Spleen (tissue), 11 donors: ENCODE data around the gene PAX2. TPM values are rescaled to one million over a fixed set of nuclear protein-coding genes. Genes with fewer than 3 reads are reported as not detected.

Experiments used
- DNase-seq: peaks from one replicate; pipeline ENCODE4 v3.0.0-alpha.2; 2020
- H3K27ac ChIP-seq, 8 donors: fragments of 200-600 bp; sonication (generic) in 7 of 8; 1 replicate in 4 of 8; 2 replicates in 4 of 8; pipeline versions ENCODE4 v1.5.0 to v1.8.0; 2016 to 2021; ENCODE audit warnings: inconsistent platforms in 4 of 8, mild to moderate bottlenecking in 4 of 8, moderate library complexity in 1 of 8
- H3K27me3 ChIP-seq, 7 donors: fragments of 200-600 bp; sonication (generic) in 6 of 7; replicated peaks in 1 of 7; 1 replicate in 4 of 7; 2 replicates in 3 of 7; pipeline versions ENCODE4 v1.5.0 to v1.8.0; 2016 to 2021; ENCODE audit warnings: inconsistent platforms in 3 of 7, mild to moderate bottlenecking in 1 of 7
- H3K36me3 ChIP-seq, 6 donors: fragments of 200-600 bp; sonication (generic) in 5 of 6; 1 replicate in 4 of 6; 2 replicates in 2 of 6; pipeline versions ENCODE4 v1.5.0 to v1.8.0; 2016 to 2021; ENCODE audit warnings: inconsistent platforms in 2 of 6
- H3K4me1 ChIP-seq, 6 donors: fragments of 200-600 bp; sonication (generic) in 5 of 6; 1 replicate in 3 of 6; 2 replicates in 3 of 6; pipeline versions ENCODE4 v1.5.0 to v1.8.0; 2016 to 2021; ENCODE audit warnings: inconsistent platforms in 3 of 6
- H3K4me3 ChIP-seq, 8 donors: fragments of 200-600 bp; sonication (generic) in 7 of 8; 1 replicate in 4 of 8; 2 replicates in 4 of 8; pipeline versions ENCODE4 v1.5.0 to v1.8.0; 2016 to 2021; ENCODE audit warnings: inconsistent platforms in 4 of 8, mild to moderate bottlenecking in 4 of 8, moderate library complexity in 2 of 8
- H3K9me3 ChIP-seq, 8 donors: fragments of 200-600 bp; sonication (generic) in 7 of 8; 1 replicate in 4 of 8; 2 replicates in 4 of 8; pipeline versions ENCODE4 v1.5.0 to v1.8.0; 2016 to 2021; ENCODE audit warnings: inconsistent platforms in 4 of 8
- CTCF ChIP-seq, 11 experiments: fragments of 200-600 bp in 7 of 11; fragments of 450-650 bp in 4 of 11; sonication (generic) in 4 of 11; IDR thresholded peaks in 8 of 11; conservative IDR thresholded peaks in 3 of 11; 1 replicate in 7 of 11; 2 replicates in 4 of 11; pipeline versions ENCODE4 v1.4.0 to v1.8.0; 2016 to 2021; ENCODE audit warnings: antibody characterized with exemption in 11 of 11, inconsistent platforms in 4 of 11, mild to moderate bottlenecking in 1 of 11
- POLR2A ChIP-seq, 3 donors: fragments of 450-650 bp; IDR thresholded peaks; one replicate each; pipeline ENCODE4 v1.5.1; 2017; ENCODE audit warnings: antibody characterized with exemption in 3 of 3, mild to moderate bottlenecking in 1 of 3
- POLR2AphosphoS5 ChIP-seq, 3 donors: sonication (generic); formaldehyde crosslinking; IDR thresholded peaks; one replicate each; pipeline ENCODE4 v1.5.1; 2017; ENCODE audit warnings: antibody characterized with exemption in 3 of 3
- WGBS, 5 donors: extraction: QIAGEN DNeasy Blood & Tissue Kit in 3 of 5; methylation state at CpG; one replicate each; pipeline versions ENCODE4 v1.1.5 to v1.1.7; 2013 to 2018; 5-methylcytosine and 5-hydroxymethylcytosine counted together
- intact Hi-C: fragments of 100-400 bp; cut with DNase I; formaldehyde crosslinking; loops from one replicate; pipeline ENCODE4 v1.15.0; 2023; ENCODE audit warnings: low total_unique reads
- polyA plus RNA-seq, 3 donors: library from polyadenylated mRNA; stranded (reverse); fragments of 200-250 nt; gene quantifications; one replicate each; pipeline ENCODE4 v1.2.1, GENCODE V29; 2013
- total RNA-seq, 7 donors: library from RNA; depleted of rRNA in 3 of 7; stranded (reverse); fragments of >200 nt in 3 of 7; fragmentation: NEBNext Ultra II Directional in 4 of 7; extraction: Animal tissue kit (Norgen Biotek cat#: 25700) in 4 of 7; gene quantifications; one replicate each; pipeline versions ENCODE4 v1.1.0 to v1.2.1, GENCODE V29; 2016 to 2021
- donor health status: healthy with polysubstance abuse.
- donor health status: DM: no; HTN: no; CAD: no; lungs with moderate emphysema.
- donor health status: DM: no; HTN: no; CAD: no.
- donor health status: Bipolar disorder and iron deficiency.
- donor health status: healthy.
- donor health status: DM: no; HTN: no; CAD: no.
- donor health status: DM: yes; HTN: yes; CAD: no.

PAX2 gene
- total and polyA plus RNA-seq, 10 donors = not detected

DNA sequence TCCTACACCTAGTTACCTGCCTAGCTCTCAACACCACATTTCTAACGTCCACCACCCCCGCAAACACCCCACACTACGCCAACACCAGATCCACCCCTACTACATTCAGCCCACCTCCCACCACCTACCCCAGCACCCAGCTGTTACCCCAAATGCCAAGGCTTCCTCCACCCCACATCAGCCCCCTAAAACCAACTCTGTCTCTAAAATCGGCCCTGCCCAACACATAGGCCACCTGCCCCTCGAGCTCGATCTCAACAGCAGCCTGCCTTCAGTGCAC lies 114.0 kb downstream of the PAX2 start:
- H3K9me3 ChIP-seq = peaks cover 0 to 14% (median 9%) of the 10 kb centered on the region in 8 donors
- intact Hi-C loops = no loop called here
- peaks cover 0 to 75% (median 3%) of the 10 kb centered on the region in 7 donors for H3K27me3 ChIP-seq
- 68 to 86% (median 75%) methylated on average over 6 of the region's 6 CpGs for WGBS, 5 donors
- H3K4me1 ChIP-seq = no peaks in the 10 kb centered on the region
- no peak overlapping the region for H3K27ac ChIP-seq
- TF ChIP-seq POLR2AphosphoS5 (IDR thresholded peaks at IDR 0.05) (no peak), POLR2A (IDR thresholded peaks at IDR 0.05) (no peak), CTCF (IDR thresholded peaks at IDR 0.05 in 8 of 11, conservative IDR thresholded peaks at IDR 0.05 in 3 of 11) (no peak)
- DNase-seq = no peak
- no peak overlapping the region for H3K4me3 ChIP-seq
- no peaks in the 10 kb centered on the region for H3K36me3 ChIP-seq

GRCh38 chr10:100863433-100863832 lies 118.1 kb downstream of the PAX2 start:
- DNase-seq = no peak
- Histone ChIP-seq H3K36me3 (no peaks in the 10 kb centered on the region), H3K27me3 (peaks cover 0 to 96% (median 17%) of the 10 kb centered on the region in 7 donors), H3K9me3 (no peaks in the 10 kb centered on the region), H3K27ac (no peak overlapping the region), H3K4me1 (peaks cover 0 to 4% (median 0%) of the 10 kb centered on the region in 6 donors), H3K4me3 (no peak overlapping the region)
- intact Hi-C loops = no loop called here
- no peak for TF ChIP-seq CTCF (IDR thresholded peaks at IDR 0.05 in 8 of 11, conservative IDR thresholded peaks at IDR 0.05 in 3 of 11)
- TF ChIP-seq POLR2A (IDR thresholded peaks at IDR 0.05) = no peak
- TF ChIP-seq POLR2AphosphoS5 (IDR thresholded peaks at IDR 0.05) = no peak
- WGBS, 5 donors = 80 to 91% (median 82%) methylated on average over 7 of the region's 7 CpGs

DNA sequence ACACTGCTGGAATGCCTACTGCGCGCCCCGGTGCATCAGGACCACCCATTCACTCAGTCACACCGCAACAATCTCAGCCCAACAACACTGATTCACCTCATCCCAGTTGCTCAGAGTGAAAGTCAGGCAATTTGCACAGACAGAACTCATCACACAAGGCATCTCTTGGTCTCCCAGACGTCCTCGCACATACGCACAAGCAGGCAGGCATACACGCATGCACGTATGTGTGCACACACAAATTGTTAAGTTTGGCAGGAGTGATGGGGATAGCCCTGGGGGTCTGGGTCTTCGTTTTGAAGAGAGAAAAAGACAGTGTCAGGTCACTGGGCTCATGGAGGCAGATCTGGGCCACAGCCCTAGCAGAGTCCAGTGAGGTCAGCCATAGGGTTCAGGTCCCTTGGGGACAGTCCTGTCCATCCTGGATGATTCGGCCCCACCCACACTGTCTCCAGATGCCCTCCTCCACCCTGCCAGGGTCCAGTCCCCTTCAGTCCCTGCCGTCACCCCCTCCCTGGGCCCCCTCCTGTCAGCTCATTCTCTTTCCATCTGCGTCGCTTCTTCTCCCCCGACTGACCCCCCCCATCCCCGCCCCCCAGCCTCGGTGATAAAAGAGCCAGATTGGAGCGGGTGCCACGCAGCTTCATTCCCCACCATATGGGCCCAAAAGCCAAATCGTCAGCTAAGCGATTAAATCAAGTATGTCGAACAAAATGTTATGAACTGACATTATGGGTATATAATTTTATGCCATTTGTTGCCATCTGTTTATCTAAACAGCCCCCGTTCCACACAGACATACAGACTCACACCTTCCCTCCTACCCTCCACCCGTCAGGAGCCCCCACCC lies 118.9 kb downstream of the PAX2 start:
- H3K36me3 ChIP-seq = no peaks in the 10 kb centered on the region
- WGBS, 5 donors = 82 to 87% (median 85%) methylated on average over 21 to 24 of the region's 24 CpGs
- TF ChIP-seq POLR2AphosphoS5 (IDR thresholded peaks at IDR 0.05) (no peak), CTCF (IDR thresholded peaks at IDR 0.05 in 8 of 11, conservative IDR thresholded peaks at IDR 0.05 in 3 of 11) (no peak), POLR2A (IDR thresholded peaks at IDR 0.05) (no peak)
- peaks cover 0 to 90% (median 17%) of the 10 kb centered on the region in 7 donors for H3K27me3 ChIP-seq
- no peak for DNase-seq
- peaks cover 0 to 4% (median 0%) of the 10 kb centered on the region in 6 donors for H3K4me1 ChIP-seq
- no peak overlapping the region for H3K4me3 ChIP-seq
- intact Hi-C loops = no loop called here
- no peak overlapping the region for H3K27ac ChIP-seq
- H3K9me3 ChIP-seq = no peaks in the 10 kb centered on the region

DNA sequence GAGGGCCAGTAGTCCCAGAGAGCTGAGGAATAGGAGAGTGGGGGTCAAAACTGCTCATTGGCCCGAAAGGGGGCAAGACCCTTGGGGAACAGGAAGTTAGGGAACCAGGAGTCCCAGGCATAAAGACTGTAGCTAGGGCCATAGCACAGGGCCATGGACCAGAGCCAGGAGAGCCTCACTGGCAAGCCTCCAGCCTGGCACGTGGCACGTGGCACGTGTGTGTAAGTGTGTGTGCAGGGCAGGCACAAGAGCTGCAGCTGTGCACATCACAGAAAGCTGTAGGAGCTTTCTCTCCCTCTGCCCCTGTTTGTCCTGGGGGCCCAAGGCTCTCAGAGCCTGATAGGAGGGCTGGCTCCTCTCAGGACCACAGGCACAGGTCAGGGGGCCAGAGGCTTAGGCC lies 119.6 kb downstream of the PAX2 start:
- 36 to 82% (median 53%) methylated on average over 2 to 4 of the region's 4 CpGs for WGBS, 5 donors
- peaks cover 0 to 4% (median 0%) of the 10 kb centered on the region in 6 donors for H3K4me1 ChIP-seq
- DNase-seq = no peak
- peaks cover 0 to 82% (median 17%) of the 10 kb centered on the region in 7 donors for H3K27me3 ChIP-seq
- H3K27ac ChIP-seq = no peak overlapping the region
- no peaks in the 10 kb centered on the region for H3K36me3 ChIP-seq
- intact Hi-C loops = no loop called here
- TF ChIP-seq CTCF (IDR thresholded peaks at IDR 0.05 in 8 of 11, conservative IDR thresholded peaks at IDR 0.05 in 3 of 11) (no peak), POLR2A (IDR thresholded peaks at IDR 0.05) (no peak), POLR2AphosphoS5 (IDR thresholded peaks at IDR 0.05) (no peak)
- H3K4me3 ChIP-seq = no peak overlapping the region
- H3K9me3 ChIP-seq = no peaks in the 10 kb centered on the region
